HepG2 (cell line): Measurements from ENCODE around the gene MRM3. TPM values are rescaled to one million over a fixed set of nuclear protein-coding genes. Genes with fewer than 3 reads are reported as not detected.
A peak's percentile ranks its signal among the peaks of the same experiment; 100 is the strongest.

ENCODE experiments used
- ATF1 ChIP-seq: IDR thresholded peaks from 2 replicates; pipeline ENCODE4 v1.6.1; 2016; ENCODE audit warnings: mild to moderate bottlenecking, control low read depth
- ATRX ChIP-seq: sonication (generic); formaldehyde crosslinking; IDR thresholded peaks from 2 replicates; pipeline ENCODE4 v1.4.0; 2020; ENCODE audit warnings: missing genetic modification reagents, borderline replicate concordance
- CEBPB ChIP-seq: IDR thresholded peaks from 2 replicates; pipeline ENCODE4 v1.6.1; 2011; ENCODE audit warnings: low read depth, low read length, improper control_type of control experiment, borderline replicate concordance
- EZH2 ChIP-seq: conservative IDR thresholded peaks from 2 replicates; pipeline ENCODE4 v1.6.1; 2012; ENCODE audit warnings: mild to moderate bottlenecking, low read depth, low read length, moderate library complexity
- FOXA1 ChIP-seq, 2 experiments: fragments of 450-650 bp in 1 of 2; sonication (generic) in 1 of 2; formaldehyde crosslinking in 1 of 2; IDR thresholded peaks; 2 replicates each; pipeline versions ENCODE4 v1.4.0 to v1.6.1; 2016 to 2020; ENCODE audit warnings: missing genetic modification reagents in 1 of 2
- GATAD2A ChIP-seq: IDR thresholded peaks from 2 replicates; pipeline ENCODE4 v1.6.1; 2016
- GLI4 ChIP-seq: sonication (generic); formaldehyde crosslinking; IDR thresholded peaks from 2 replicates; pipeline ENCODE4 v1.5.1; 2020; ENCODE audit warnings: missing genetic modification reagents, mild to moderate bottlenecking, moderate library complexity, borderline replicate concordance
- KAT8 ChIP-seq: IDR thresholded peaks from 2 replicates; pipeline ENCODE4 v1.6.1; 2016; ENCODE audit warnings: missing genetic modification reagents, missing compliant biosample characterization
- KLF12 ChIP-seq: sonication (generic); formaldehyde crosslinking; IDR thresholded peaks from 2 replicates; pipeline ENCODE4 v1.4.0; 2020; ENCODE audit warnings: missing genetic modification reagents, borderline replicate concordance
- NPAS2 ChIP-seq: sonication (generic); formaldehyde crosslinking; IDR thresholded peaks from 2 replicates; pipeline ENCODE4 v1.8.0; 2022; ENCODE audit warnings: mild to moderate bottlenecking, missing genetic modification reagents, borderline replicate concordance
- NR1H2 ChIP-seq: sonication (generic); formaldehyde crosslinking; IDR thresholded peaks from 2 replicates; pipeline ENCODE4 v1.8.1; 2022; ENCODE audit warnings: low read depth, missing genetic modification reagents, borderline replicate concordance
- SIN3A ChIP-seq: IDR thresholded peaks from 2 replicates; pipeline ENCODE4 v1.6.1; 2011; ENCODE audit warnings: low read depth, mild to moderate bottlenecking, control low read depth, low read length, borderline replicate concordance
- SMARCE1 ChIP-seq: fragments of 450-650 bp; IDR thresholded peaks from 2 replicates; pipeline ENCODE4 v1.6.1; 2017; ENCODE audit warnings: borderline replicate concordance
- TAF15 ChIP-seq: fragments of 200-400 bp; formaldehyde crosslinking; IDR thresholded peaks from one replicate; pipeline ENCODE4 v1.6.1; 2018; ENCODE audit warnings: mild to moderate bottlenecking, low read depth, low read length; ENCODE audit not compliant: poor library complexity, severe bottlenecking
- ZFP36 ChIP-seq: fragments of 150-350 bp; IDR thresholded peaks from 2 replicates; pipeline ENCODE4 v1.6.1; 2018; ENCODE audit warnings: borderline replicate concordance, low read length, low read depth; ENCODE audit not compliant: partially characterized antibody
- ZNF501 ChIP-seq: sonication (generic); formaldehyde crosslinking; IDR thresholded peaks from 2 replicates; pipeline ENCODE4 v1.5.1; 2020; ENCODE audit warnings: mild to moderate bottlenecking, moderate library complexity, missing genetic modification reagents
- ZNF530 ChIP-seq: sonication (generic); formaldehyde crosslinking; IDR thresholded peaks from 2 replicates; pipeline ENCODE4 v1.5.0; 2020; ENCODE audit warnings: low read depth, mild to moderate bottlenecking, missing genetic modification reagents
- ZNF589 ChIP-seq: sonication (generic); formaldehyde crosslinking; conservative IDR thresholded peaks from 2 replicates; pipeline ENCODE4 v1.8.0; 2022; ENCODE audit warnings: mild to moderate bottlenecking, moderate library complexity, missing genetic modification reagents
- polyA plus RNA-seq, 8 experiments: library from polyadenylated mRNA; depleted of rRNA in 3 of 8; stranded (reverse) in 7 of 8; unstranded in 1 of 8; fragments of >200 nt; fragmentation: Illumina TruSeq in 4 of 8; extraction: Trizol in 4 of 8; gene quantifications; 2 replicates each; pipeline versions ENCODE4 v1.2.1 to v1.2.3, GENCODE V29; 2011 to 2016; ENCODE audit warnings: low read depth in 4 of 8, missing spikeins in 1 of 8, mixed read lengths in 1 of 8; ENCODE audit not compliant: insufficient read depth in 1 of 8
- total RNA-seq, 5 experiments: library from RNA; depleted of rRNA; stranded (reverse); fragments of >200 nt; fragmentation: Illumina TruSeq; extraction: Trizol; gene quantifications; 2 replicates each; pipeline ENCODE4 v1.2.3, GENCODE V29; 2016; ENCODE audit warnings: low read depth in 1 of 5
- TF ChIP-seq, protein P1 (sequence below): sonication (generic); formaldehyde crosslinking; IDR thresholded peaks from 2 replicates; pipeline ENCODE4 v1.5.1; 2020; ENCODE audit warnings: mild to moderate bottlenecking, missing genetic modification reagents, moderate library complexity
- TF ChIP-seq, protein P2 (sequence below): sonication (generic); formaldehyde crosslinking; IDR thresholded peaks from 2 replicates; pipeline ENCODE4 v1.4.0; 2020; ENCODE audit warnings: mild to moderate bottlenecking, missing genetic modification reagents
- TF ChIP-seq, protein P3 (sequence below): sonication (generic); formaldehyde crosslinking; IDR thresholded peaks from 2 replicates; pipeline ENCODE4 v1.4.0; 2020; ENCODE audit warnings: missing genetic modification reagents, borderline replicate concordance

MRM3 gene
- total and polyA plus RNA-seq, 2 of the 13 experiments (the other 11 are each of a cell fraction or from before 2014, with no cell fraction given) = 12.3 to 25.5 TPM

DNA sequence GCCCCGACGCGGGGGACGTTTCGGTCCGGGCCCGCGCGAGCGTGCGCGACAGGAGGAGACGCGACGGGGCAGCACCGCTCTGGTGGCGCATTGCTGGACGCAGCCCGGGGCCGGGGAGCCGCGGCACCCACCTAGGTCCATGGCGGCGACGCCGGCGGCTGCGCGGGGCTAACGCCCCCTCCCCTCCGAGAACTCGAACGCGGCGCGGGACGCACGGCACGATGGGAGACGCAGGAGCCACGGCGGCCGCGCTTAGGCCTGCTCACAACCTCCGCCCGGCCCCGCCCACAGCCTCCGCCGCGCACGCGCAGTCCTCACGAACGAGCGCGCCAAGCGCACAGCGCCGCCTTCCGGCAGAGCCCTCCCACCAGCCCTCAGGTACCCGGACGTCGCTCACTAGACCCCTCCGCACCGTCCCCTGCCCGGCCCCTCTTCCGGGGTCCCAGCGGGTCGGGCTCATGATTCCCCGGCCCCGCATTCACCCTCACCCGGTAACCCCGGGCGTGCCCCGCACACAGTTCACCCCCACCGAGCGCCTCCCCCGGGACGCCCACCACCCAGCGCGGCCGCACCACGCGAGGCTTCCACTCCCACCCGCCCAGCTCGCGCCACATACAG lies 30.0 kb upstream of the MRM3 start, which contains the start of gene GEMIN4 (continued):
- TF ChIP-seq, protein P1, sequence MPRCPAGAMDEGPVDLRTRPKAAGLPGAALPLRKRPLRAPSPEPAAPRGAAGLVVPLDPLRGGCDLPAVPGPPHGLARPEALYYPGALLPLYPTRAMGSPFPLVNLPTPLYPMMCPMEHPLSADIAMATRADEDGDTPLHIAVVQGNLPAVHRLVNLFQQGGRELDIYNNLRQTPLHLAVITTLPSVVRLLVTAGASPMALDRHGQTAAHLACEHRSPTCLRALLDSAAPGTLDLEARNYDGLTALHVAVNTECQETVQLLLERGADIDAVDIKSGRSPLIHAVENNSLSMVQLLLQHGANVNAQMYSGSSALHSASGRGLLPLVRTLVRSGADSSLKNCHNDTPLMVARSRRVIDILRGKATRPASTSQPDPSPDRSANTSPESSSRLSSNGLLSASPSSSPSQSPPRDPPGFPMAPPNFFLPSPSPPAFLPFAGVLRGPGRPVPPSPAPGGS = peak; percentile 60
- peak; percentile 62 for TF ChIP-seq KAT8 (CRISPR knock-in tag)
- TF ChIP-seq SMARCE1 = no peak
- TF ChIP-seq EZH2 = no peak
- TF ChIP-seq GLI4 (CRISPR knock-in tag) = peak; percentile 74; the same call in 1 of the 2 replicates
- no peak; the same call in 1 of the 2 replicates for TF ChIP-seq KLF12 (CRISPR knock-in tag)
- TF ChIP-seq GATAD2A (CRISPR knock-in tag) = peak; percentile 63; the same call in 1 of the 2 replicates
- no peak for TF ChIP-seq CEBPB
- no peak for TF ChIP-seq ATF1
- TF ChIP-seq FOXA1 (IDR thresholded peaks at IDR 0.05) = no peak
- no peak for TF ChIP-seq FOXA1 (CRISPR knock-in tag; IDR thresholded peaks at IDR 0.05)
- TF ChIP-seq ATRX (CRISPR knock-in tag) = no peak
- peak; percentile 50; the same call in 1 of the 2 replicates for TF ChIP-seq ZNF501 (CRISPR knock-in tag)
- TF ChIP-seq TAF15 = no peak
- 0 out of 2 replicates have a peak, but pooled peaks have one; percentile 75 for TF ChIP-seq NR1H2 (CRISPR knock-in tag)
- no peak for TF ChIP-seq ZFP36
- TF ChIP-seq, protein P2, sequence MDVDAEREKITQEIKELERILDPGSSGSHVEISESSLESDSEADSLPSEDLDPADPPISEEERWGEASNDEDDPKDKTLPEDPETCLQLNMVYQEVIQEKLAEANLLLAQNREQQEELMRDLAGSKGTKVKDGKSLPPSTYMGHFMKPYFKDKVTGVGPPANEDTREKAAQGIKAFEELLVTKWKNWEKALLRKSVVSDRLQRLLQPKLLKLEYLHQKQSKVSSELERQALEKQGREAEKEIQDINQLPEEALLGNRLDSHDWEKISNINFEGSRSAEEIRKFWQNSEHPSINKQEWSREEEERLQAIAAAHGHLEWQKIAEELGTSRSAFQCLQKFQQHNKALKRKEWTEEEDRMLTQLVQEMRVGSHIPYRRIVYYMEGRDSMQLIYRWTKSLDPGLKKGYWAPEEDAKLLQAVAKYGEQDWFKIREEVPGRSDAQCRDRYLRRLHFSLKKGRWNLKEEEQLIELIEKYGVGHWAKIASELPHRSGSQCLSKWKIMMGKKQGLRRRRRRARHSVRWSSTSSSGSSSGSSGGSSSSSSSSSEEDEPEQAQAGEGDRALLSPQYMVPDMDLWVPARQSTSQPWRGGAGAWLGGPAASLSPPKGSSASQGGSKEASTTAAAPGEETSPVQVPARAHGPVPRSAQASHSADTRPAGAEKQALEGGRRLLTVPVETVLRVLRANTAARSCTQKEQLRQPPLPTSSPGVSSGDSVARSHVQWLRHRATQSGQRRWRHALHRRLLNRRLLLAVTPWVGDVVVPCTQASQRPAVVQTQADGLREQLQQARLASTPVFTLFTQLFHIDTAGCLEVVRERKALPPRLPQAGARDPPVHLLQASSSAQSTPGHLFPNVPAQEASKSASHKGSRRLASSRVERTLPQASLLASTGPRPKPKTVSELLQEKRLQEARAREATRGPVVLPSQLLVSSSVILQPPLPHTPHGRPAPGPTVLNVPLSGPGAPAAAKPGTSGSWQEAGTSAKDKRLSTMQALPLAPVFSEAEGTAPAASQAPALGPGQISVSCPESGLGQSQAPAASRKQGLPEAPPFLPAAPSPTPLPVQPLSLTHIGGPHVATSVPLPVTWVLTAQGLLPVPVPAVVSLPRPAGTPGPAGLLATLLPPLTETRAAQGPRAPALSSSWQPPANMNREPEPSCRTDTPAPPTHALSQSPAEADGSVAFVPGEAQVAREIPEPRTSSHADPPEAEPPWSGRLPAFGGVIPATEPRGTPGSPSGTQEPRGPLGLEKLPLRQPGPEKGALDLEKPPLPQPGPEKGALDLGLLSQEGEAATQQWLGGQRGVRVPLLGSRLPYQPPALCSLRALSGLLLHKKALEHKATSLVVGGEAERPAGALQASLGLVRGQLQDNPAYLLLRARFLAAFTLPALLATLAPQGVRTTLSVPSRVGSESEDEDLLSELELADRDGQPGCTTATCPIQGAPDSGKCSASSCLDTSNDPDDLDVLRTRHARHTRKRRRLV (CRISPR knock-in tag) = peak; percentile 65; the same call in 1 of the 2 replicates
- peak; percentile 80; the same call in 1 of the 2 replicates for TF ChIP-seq SIN3A
- no peak for TF ChIP-seq ZNF530 (CRISPR knock-in tag)
- TF ChIP-seq NPAS2 (CRISPR knock-in tag) = no peak
- TF ChIP-seq ZNF589 (CRISPR knock-in tag) = peak; percentile 77; the same call in 1 of the 2 replicates
- TF ChIP-seq, protein P3, sequence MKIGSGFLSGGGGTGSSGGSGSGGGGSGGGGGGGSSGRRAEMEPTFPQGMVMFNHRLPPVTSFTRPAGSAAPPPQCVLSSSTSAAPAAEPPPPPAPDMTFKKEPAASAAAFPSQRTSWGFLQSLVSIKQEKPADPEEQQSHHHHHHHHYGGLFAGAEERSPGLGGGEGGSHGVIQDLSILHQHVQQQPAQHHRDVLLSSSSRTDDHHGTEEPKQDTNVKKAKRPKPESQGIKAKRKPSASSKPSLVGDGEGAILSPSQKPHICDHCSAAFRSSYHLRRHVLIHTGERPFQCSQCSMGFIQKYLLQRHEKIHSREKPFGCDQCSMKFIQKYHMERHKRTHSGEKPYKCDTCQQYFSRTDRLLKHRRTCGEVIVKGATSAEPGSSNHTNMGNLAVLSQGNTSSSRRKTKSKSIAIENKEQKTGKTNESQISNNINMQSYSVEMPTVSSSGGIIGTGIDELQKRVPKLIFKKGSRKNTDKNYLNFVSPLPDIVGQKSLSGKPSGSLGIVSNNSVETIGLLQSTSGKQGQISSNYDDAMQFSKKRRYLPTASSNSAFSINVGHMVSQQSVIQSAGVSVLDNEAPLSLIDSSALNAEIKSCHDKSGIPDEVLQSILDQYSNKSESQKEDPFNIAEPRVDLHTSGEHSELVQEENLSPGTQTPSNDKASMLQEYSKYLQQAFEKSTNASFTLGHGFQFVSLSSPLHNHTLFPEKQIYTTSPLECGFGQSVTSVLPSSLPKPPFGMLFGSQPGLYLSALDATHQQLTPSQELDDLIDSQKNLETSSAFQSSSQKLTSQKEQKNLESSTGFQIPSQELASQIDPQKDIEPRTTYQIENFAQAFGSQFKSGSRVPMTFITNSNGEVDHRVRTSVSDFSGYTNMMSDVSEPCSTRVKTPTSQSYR (CRISPR knock-in tag) = 0 out of 2 replicates have a peak, but pooled peaks have one; percentile 5
